ENCODE data around the gene PARVA.
"Not testable (repeated sequence)": the region's sequence is repeated elsewhere in the genome, so short reads cannot be mapped to it uniquely, and the experiment has no call there.

Gene PARVA, protein sequence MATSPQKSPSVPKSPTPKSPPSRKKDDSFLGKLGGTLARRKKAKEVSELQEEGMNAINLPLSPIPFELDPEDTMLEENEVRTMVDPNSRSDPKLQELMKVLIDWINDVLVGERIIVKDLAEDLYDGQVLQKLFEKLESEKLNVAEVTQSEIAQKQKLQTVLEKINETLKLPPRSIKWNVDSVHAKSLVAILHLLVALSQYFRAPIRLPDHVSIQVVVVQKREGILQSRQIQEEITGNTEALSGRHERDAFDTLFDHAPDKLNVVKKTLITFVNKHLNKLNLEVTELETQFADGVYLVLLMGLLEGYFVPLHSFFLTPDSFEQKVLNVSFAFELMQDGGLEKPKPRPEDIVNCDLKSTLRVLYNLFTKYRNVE

GRCh38 chr11:12377106-12377823, at the start of gene PARVA:
PARVA (plus strand) TSS chr11:12377571; CDS start chr11:12377648, 77 bp downstream.
- DNase-seq, result peak in 2 of 3 donors; percentile 0 to 13

DNA sequence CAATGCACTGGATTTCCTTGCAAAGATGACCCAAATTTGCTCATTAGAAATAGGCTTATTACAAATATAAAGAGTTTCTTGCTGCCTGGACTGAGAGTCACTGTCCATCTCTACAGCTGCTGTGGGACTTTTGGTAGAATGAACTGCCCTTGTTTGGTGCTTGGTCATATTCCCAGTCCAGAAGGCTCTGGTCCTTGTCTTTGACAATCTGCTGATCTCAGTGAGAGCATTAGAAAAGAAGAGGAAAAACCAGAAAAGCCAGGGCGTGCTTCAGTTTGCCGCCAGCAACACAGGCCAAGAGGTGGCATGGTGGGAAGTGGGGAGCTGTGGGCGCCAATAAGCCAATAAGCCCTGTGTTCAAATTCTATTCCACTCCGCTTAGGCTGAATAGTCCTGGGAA, 48.2 kb upstream of the PARVA start:
- DNase-seq, result no peak

DNA sequence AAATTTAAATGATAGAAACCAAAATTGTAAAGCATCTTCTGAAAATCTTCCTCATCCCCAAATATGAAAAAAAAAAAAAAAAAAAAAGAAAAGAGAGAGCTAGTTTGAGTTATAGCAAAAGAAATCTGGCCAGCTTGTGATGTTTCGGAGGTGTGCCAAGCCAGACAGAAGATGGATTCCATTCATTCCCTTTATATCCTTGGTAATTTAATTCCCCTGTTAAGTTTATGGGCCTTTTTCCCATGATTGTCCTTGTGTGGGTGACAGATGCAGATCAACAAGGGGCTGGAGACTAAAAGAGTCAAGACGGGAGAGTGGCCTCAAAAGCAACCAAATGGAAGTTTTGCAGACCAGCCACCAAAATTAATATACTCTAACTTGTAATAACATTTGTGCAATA, 47.6 kb upstream of the PARVA start:
- DNase-seq, result no peak

- DNase-seq, result peak; percentile 56 to 75 (median 58)
Measured at GRCh38 chr11:12330485-12331231, 46.7 kb upstream of the PARVA start.

DNA sequence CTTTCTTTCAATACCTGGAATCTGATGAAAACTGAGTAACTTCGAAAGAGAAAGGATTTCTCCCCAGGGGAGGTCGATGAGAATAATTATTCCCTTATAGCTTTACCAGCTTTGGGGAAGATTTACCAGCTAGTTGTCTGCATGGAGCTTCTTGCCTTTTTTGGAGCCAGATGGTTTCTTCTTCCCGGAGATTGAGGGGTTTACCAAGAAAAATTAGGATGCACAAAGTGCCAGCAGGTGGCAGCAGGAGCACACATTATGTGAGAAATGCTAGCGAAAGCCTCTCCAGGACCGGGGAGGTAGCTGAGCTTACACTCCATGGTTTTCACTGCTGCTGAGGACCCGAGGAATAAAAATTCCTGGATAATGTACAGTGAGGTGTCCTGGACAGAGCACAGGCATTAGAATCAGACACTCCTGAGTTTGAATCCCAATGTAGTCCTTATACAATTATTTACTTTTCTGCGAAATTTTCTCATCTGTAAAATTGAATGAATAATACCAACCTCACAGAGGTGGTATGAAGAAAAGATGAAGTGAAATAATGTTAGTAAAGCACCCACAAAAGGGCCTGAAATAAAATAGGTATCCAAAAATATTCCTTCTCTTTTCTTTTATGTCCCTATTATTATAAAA, 46.0 kb upstream of the PARVA start:
- DNase-seq, result peak; percentile 80 to 83 (median 81)

DNA sequence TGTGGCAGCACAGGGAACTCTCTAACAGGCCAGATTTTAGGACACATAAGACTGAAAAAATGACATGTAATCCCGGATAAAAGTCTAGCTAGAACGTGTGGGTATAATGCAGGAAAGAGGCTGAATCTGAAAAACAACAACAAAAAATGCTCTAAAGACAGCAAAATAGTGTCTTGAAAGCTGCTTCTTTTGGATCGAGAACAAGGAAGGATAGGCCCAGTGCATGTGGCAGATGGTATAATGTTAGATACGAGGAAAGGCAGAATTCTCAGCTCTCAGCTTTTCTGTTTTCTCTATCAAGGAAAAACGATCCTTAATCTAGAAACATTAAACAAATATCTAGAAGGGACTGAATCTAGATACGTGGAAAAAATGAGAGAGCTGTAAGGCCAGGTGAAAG, 33.8 kb upstream of the PARVA start:
- DNase-seq, result no peak

DNA sequence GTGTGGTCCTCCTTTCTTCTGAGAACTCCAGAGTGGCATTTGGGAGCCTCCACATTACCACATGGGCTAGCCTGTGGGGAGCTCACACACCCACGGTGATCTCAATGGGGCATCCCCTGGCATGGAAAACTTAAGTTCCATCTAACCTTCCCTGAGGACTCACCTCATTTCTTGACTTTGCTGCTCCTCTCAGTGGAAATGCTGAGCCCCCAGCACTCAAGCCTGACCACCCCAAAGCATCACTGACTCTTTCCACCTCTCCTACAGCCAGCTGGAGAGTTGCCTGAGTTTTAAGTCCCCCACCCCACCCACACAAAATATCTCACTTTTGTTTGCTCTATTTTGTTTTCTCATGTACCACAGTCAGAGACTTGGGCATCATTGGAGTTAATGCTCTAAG, 23.8 kb upstream of the PARVA start:
- DNase-seq, result no peak

DNA sequence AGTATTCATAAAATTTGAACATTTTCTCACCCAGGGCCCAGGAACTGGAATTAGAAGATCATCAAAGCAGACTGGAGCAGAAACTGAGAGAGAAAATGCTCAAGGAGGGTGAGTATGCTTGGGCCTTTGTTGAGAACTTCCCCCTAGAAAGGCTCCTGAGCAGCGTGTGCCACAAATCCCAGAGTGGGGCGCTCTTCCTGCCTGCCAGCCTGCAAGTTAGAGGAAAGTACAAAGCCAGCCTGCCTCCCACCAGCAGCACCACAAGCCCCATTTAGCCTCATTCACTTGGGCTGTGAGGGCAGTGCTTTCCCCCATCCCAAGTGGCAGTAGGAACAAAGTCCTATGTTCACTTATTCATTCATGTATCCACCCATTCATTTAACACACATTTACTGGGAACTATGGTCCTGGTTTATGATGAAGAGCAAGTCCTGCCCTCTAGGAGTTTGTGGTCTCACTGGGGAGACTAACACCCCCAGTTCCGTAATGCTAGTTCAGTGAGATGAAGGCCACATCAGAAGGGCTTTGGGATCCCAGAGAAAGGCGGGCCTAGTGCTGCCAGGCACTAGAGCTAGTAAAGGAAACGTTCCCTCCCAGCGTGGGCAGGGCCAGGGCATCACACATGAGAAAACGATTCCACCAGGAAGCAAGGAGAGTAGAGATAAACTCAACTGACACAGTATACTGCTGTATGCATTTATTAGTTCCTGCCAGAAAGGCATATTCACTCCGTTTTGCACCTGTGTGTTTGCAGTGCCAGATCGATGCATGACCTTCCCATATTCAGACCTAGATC, 22.4 kb upstream of the PARVA start:
- DNase-seq, result no peak

DNA sequence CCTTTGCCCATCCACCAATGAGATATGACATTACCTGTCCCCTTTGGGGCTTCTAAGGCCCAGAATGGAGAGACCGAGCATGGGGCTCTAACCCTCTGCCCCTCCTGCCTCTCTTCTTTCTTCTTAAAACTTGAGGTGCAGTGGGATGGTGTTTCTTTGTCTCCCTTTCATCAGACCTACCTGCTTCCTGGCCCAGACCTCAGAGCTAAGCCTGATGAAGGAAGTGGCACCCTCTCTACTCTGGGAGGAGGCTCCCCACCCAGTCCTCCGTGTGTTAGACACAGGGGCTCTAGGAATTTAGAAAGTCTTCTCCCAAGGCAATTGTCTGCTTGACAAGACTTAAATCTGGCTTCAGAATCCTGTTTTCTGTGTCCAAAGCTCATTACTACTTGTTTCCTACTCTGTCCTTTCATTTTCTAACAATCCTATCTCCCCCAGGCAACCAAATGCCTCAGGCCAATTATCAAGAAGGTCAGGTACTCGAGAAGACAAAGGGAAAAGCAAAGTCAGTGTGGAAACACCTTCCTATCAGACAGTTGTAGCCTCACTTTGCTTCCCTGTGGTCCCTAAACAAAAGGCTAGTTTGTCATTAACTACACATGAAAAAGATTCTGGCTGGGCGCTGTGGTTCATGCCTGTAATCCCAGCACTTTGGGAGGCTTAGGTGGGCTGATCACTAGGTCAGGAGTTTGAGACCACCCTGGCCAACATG, 20.3 kb upstream of the PARVA start:
- DNase-seq, result no peak

DNA sequence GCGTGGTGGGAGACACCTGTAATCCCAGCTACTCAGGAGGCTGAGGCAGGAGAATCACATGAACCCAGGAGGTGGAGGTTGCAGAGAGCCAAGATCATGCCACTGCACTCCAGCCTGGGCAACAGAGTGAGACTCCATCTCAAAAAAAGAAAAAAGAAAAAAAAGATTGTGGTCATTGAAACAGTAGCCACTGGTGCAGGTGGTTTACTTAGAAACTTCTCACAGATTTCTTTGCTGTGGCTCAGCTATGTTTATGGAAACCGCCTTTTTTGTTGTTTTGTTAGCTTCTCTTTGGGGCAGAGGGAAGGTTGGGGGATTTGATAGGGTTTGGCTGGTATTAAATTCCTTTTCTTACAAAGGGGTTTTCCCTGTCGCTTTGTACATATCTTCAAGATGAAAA, 19.7 kb upstream of the PARVA start:
- DNase-seq, result not testable (repeated sequence)

GRCh38 chr11:12358302-12359188, 18.8 kb upstream of the PARVA start:
- DNase-seq, result no peak

- no peak for DNase-seq
Measured at GRCh38 chr11:12359761-12360160, 17.6 kb upstream of the PARVA start.

- no peak for DNase-seq
Measured at GRCh38 chr11:12361682-12362081, 15.7 kb upstream of the PARVA start.

- no peak for DNase-seq
Measured at GRCh38 chr11:12362857-12363256, 14.5 kb upstream of the PARVA start.

GRCh38 chr11:12363373-12363772, 14.0 kb upstream of the PARVA start:
- no peak for DNase-seq

- not testable (repeated sequence) for DNase-seq
Measured at GRCh38 chr11:12365965-12366575, 11.3 kb upstream of the PARVA start.

GRCh38 chr11:12367057-12367456, 10.3 kb upstream of the PARVA start:
- DNase-seq, result not testable (repeated sequence)

- DNase-seq, result no peak
Measured at GRCh38 chr11:12372111-12372510, 5.3 kb upstream of the PARVA start.

DNA sequence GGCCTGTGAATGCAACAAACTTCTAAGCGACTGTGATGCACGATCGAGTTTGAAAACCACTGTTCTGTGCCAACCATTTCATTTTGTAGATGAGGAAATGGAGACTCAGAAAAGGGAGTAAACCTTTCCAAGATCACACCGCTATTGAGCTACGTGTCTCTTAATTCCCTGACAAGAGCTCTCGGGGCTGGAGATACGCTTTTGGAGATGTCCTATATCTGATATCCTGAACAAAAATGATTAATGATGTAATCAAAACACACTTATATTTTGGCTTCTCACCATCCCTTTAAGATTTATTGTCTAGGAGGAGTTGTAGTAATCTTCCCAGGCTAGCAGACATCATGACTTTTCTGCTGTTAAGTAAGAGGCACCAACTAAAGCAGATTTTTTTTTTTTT, 1.7 kb upstream of the PARVA start:
- no peak for DNase-seq

Measured in suppressor macrophage treated with lipopolysaccharide for 1 hour (primary cell).